Right cardiac atrium (tissue), 5 donors: ENCODE data around the gene CNDP1. TPM values are rescaled to one million over a fixed set of nuclear protein-coding genes. Genes with fewer than 3 reads are reported as not detected.
"Not testable (repeated sequence)": the region's sequence is repeated elsewhere in the genome, so short reads cannot be mapped to it uniquely, and the experiment has no call there.

Source experiments
- ATAC-seq, 2 donors: fragments of 200-7000 bp; cut with Tn5 transposase; one replicate each; pipeline versions ENCODE4 v1.8.0 to v1.9.1; 2020; ENCODE audit warnings: moderate library complexity in 2 of 2, mild to moderate bottlenecking in 1 of 2
- DNase-seq, 3 donors: peaks; one replicate each; pipeline ENCODE4 v3.0.0-alpha.2; 2020
- H3K27ac ChIP-seq: one replicate; pipeline ENCODE4 v1.5.1; 2013; ENCODE audit warnings: mild to moderate bottlenecking, low read length, control low read depth, moderate library complexity
- H3K27me3 ChIP-seq: one replicate; pipeline ENCODE4 v1.6.1; 2013; ENCODE audit not compliant: control insufficient read depth, insufficient read depth
- H3K4me1 ChIP-seq: one replicate; pipeline ENCODE4 v1.6.1; 2013; ENCODE audit warnings: low read length; ENCODE audit not compliant: control insufficient read depth, insufficient read depth
- H3K4me3 ChIP-seq: one replicate; pipeline ENCODE4 v1.5.1; 2013; ENCODE audit warnings: low read length, control low read depth
- H3K9me3 ChIP-seq: one replicate; pipeline ENCODE4 v1.6.1; 2013; ENCODE audit warnings: low read length; ENCODE audit not compliant: control insufficient read depth
- WGBS: extraction: QIAGEN DNeasy Blood & Tissue Kit; methylation state at CpG from one replicate; pipeline ENCODE4 v1.1.7; 2013; 5-methylcytosine and 5-hydroxymethylcytosine counted together
- intact Hi-C, 4 donors: fragments of 100-400 bp; cut with DNase I; formaldehyde crosslinking; loops; one replicate each; pipeline versions ENCODE4 v1.11.0 to v1.14.0; 2022 to 2023
- polyA plus RNA-seq: library from polyadenylated mRNA; stranded (reverse); fragments of 200-250 nt; gene quantifications from one replicate; pipeline ENCODE4 v1.2.3, GENCODE V29; 2013
- total RNA-seq, 4 donors: library from RNA; stranded (reverse); fragmentation: NEBNext Ultra II Directional; extraction: Animal tissue kit (Norgen Biotek cat#: 25700); gene quantifications; one replicate each; pipeline ENCODE4 v1.2.1, GENCODE V29; 2021
- donor health status: healthy with polysubstance abuse.
- donor health status: DM: no; HTN: yes; CAD: no.
- donor health status: DM: no; HTN: no; CAD: no.
- donor health status: DM: no; HTN: yes; CAD: no; lungs with severe emphysema.
- donor health status: DM: yes; HTN: yes; CAD: no.

The CNDP1 gene
- total and polyA plus RNA-seq, 5 donors = 0.05 TPM; not detected in 4

DNA sequence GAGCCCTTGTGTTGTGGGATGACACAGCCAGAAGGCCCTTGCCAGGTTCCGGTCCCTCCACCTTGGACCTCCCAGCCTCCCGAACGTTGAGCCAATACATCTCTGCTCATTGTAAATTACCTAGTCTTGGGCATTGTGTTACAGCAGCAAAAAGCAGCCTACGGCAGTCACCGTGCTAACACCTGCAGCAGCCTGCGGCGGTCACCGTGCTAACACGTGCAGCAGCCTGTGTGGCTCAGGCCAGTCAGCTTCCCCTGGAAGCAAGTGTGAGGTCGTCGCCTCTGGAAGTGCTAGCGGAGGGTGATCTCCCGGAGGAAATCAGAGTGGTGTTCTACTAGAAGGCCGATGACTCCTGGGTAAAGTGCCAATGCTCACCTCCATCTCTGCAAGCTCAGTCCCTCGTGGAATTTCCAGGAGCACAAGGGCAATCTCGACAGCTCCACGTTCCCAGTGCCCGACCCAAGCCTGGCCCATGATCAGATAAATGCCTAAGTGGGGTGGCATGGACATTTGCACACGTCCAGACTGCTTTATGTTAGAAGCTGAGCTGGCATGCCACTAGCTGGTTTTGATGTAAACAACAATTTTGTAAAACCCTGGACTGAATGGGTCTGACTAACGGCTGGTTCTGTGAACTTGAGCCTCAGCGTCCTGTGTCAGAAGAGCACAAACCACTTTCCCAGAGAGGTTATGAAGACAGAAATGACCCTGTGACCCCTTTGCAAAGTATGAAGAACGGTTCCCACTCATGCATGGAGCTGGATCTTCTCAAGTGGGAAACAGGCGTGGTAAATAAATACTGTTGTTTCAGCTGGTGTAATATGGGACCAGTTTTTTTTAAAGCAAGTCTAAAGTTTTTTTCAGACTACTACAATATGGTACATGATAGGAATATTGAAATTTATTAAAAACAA is 11.4 kb upstream of the CNDP1 start:
- 88% methylated on average over 23 of the region's 23 CpGs for WGBS
- no peaks in the 10 kb centered on the region for H3K27me3 ChIP-seq
- no peak overlapping the region for H3K27ac ChIP-seq
- ATAC-seq = no peak
- no peaks in the 10 kb centered on the region for H3K4me1 ChIP-seq
- no peaks in the 10 kb centered on the region for H3K9me3 ChIP-seq
- intact Hi-C loops = no loop called here
- DNase-seq = no peak
- H3K4me3 ChIP-seq = no peak overlapping the region

DNA sequence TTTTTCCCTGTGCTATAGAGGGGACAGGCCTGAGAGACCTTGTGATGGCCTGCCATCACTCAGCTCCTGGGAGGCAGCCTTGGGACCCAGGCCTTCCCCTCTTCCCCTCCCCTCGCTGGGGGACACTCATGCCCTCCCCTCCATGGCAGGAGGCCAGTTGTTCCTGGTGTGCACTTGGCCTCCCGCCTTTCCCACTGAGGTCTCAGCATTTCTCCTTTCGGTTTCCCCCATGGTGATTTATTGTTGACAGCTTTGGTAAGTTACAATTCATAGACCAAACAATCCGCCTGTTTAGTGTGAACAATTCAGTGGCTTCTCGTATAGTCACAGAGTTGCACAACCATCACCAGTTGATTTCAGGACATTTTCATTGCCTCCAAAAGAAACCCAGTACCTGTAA is 10.2 kb upstream of the CNDP1 start:
- Histone ChIP-seq H3K9me3 (no peaks in the 10 kb centered on the region), H3K4me1 (no peaks in the 10 kb centered on the region), H3K27ac (no peak overlapping the region), H3K27me3 (no peaks in the 10 kb centered on the region), H3K4me3 (no peak overlapping the region)
- DNase-seq (no peak), ATAC-seq (no peak)
- intact Hi-C loops = no loop called here
- 34% methylated on average over 5 of the region's 5 CpGs for WGBS

DNA sequence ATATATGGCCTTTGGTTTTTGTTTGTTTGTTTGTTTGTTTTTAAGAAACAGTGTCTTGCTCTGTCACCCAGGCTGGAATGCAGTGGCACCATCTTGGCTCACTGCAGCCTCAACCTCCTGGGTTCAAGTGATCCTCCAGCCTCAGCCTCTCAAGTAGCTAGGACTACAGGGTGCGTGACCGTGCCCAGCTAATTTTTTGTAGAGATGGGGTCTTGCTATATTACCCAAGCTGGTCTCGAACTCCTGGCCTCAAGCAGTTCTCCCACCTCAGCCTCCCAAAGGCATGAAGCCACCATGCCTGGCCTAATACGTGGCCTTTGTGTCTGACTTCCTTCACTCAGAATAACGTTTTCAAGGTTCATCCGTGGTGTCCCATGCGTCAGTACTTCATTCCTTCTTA is 9.4 kb upstream of the CNDP1 start:
- H3K27ac ChIP-seq, intact Hi-C loops, ATAC-seq, H3K4me3 ChIP-seq, DNase-seq, H3K9me3 ChIP-seq, H3K4me1 ChIP-seq, H3K27me3 ChIP-seq: not testable (repeated sequence)
- WGBS = 95% methylated on average over 7 of the region's 7 CpGs

DNA sequence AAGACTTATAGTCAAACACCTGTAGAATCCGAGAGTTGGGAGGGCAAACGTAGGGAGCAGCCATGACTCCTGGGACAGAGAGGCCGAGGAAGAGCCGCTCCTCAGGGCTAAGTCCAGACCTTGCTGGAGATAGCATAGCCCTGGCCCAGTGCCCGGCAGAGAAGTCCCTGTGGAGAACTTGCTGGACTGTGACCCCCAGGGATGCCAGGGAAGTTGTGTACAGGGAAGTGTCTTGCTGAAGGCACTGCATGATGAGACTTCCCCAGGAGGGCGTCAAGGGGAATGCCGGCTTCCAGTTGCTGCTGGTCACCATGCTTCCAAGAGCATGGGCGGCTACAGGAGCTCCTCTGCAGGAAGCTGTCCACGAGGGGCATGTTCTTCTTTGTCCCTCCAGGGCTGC is 8.6 kb upstream of the CNDP1 start:
- Histone ChIP-seq H3K27ac (no peak overlapping the region), H3K4me3 (no peak overlapping the region), H3K4me1 (no peaks in the 10 kb centered on the region), H3K9me3 (no peaks in the 10 kb centered on the region), H3K27me3 (no peaks in the 10 kb centered on the region)
- intact Hi-C loops = no loop called here
- DNase-seq = no peak
- no peak for ATAC-seq
- WGBS = 78% methylated on average over 9 of the region's 9 CpGs

DNA sequence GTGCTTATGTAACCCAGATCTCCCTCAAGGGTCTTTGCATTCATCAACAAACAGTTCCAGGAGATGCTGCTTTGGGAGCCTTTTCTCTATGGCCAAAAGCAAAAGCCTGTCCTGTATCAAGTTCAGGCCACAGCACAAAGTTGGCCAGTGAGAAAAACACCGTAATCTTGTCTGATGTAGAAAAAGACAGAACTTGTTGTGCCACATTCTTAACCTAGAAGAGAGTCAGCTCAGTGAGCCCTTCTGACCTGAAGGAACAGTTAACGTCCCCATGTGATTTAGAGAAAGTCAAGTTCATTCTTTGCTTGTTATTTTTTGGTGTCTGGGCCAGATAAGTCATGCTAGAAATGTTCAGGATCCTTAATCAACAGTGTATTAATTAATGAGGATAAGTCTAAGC is 7.8 kb upstream of the CNDP1 start:
- no peak for DNase-seq
- Histone ChIP-seq H3K4me3 (no peak overlapping the region), H3K9me3 (no peaks in the 10 kb centered on the region), H3K27ac (no peak overlapping the region), H3K27me3 (no peaks in the 10 kb centered on the region), H3K4me1 (no peaks in the 10 kb centered on the region)
- ATAC-seq = no peak
- 76% methylated on average over 2 of the region's 2 CpGs for WGBS
- intact Hi-C loops = no loop called here

DNA sequence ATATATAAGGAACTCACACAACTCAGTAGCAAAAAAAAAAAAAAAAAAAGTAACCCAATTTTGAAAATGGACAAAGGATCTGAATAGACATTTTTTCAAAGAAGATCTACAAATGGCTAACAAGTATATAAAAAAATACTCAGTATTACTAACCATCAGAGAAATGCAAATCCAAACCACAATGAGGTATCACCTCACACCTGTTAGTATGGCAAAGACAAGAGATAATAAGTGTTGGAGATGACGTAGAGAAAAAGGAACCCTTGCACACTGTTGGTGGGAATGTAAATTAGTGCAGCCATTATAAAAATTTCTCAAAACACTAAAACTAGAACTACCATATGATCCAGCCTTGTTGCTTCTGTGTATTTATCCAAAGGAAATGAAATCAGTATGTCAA is 5.8 kb upstream of the CNDP1 start:
- intact Hi-C loops = no loop called here
- H3K4me1 ChIP-seq = no peaks in the 10 kb centered on the region
- ATAC-seq = no peak
- no peak overlapping the region for H3K27ac ChIP-seq
- no peaks in the 10 kb centered on the region for H3K27me3 ChIP-seq
- 83% methylated on average over 1 of the region's 1 CpG for WGBS
- H3K4me3 ChIP-seq = no peak overlapping the region
- H3K9me3 ChIP-seq = no peaks in the 10 kb centered on the region
- no peak for DNase-seq

DNA sequence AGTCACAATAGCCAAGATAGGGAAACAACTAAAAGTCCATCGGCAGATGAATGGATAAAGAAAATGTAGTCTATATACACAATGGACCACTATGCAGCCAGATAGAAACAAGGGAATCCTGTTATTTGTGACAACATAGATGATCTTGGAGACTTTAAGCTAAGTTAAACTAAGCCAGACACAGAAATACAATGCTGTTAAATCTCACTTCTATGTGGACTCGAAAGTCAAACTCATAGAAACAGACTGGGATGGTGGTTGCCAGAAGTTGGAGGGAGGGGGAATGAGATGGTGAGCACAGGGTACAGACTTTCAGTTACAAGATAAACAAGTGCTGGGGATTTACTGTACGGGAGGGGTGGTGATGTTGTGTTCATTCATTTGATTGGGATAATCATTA is 5.4 kb upstream of the CNDP1 start:
- H3K4me3 ChIP-seq = no peak overlapping the region
- DNase-seq = no peak
- H3K9me3 ChIP-seq = no peaks in the 10 kb centered on the region
- ATAC-seq = no peak
- H3K27ac ChIP-seq = no peak overlapping the region
- intact Hi-C loops = no loop called here
- no peaks in the 10 kb centered on the region for H3K4me1 ChIP-seq
- 75% methylated on average over 3 of the region's 3 CpGs for WGBS
- no peaks in the 10 kb centered on the region for H3K27me3 ChIP-seq

DNA sequence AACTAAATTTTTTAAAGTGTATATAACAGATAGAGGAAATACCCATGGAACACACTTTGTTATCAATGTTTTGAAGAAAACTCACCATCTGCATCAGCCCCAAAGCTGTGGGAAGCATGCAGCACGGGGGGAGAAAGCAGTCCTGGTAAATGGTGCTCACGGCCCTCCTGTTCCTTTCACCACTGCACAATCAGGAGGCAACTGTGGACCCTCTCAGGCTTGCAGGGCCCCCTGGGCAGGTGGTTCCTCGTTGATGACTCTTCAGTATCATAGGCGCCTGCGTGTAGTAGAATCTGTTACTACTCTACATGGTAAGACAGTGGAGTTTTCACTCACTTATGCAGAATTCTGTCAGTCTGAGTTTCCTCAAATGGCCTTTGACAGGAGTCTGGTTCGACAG is 4.9 kb upstream of the CNDP1 start:
- 84% methylated on average over 6 of the region's 6 CpGs for WGBS
- no peak for DNase-seq
- intact Hi-C loops = no loop called here

DNA sequence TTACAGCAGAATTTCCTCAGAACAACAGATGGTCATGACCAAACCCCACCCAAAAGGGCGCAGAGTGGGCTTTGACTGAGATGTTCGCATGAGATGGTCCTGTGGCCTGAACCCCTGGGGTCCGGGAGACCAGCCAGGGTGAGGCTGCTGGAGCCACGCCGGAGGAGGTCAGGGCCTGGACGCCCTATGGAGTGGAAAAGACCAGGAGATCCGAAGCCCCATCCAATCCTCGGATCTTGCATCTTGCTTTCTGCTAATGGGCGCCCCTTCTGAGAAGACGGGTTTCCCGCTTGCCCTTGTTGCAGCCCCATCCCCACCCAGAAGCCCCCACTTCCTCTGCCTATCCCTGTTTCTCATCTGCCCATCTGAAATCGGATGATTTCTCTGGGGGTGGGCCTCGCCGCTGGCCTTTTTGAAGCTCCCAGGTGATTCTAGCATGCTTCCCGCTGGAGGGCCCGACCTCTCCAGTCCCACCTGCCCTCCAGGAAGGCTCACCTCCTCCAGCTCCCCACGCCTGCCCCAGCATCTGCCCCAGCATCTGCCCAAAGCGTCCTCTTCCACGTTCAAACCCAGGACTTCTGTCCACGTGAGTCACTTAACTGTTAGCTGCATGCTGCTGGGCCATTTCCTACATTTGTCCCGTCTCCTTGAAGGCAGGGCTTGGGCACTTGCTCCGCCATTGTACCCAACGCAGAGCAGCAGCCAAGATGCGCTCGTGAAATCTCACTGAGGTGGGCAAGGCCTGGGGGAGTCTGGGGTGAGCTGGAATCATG is 4.3 kb upstream of the CNDP1 start:
- DNase-seq = no peak
- ATAC-seq = no peak
- WGBS = 92% methylated on average over 25 of the region's 25 CpGs

More for the DNA sequence above, 4.9 kb upstream of the CNDP1 start:
- ATAC-seq = no peak
- H3K27me3 ChIP-seq = no peaks in the 10 kb centered on the region
- H3K27ac ChIP-seq = no peak overlapping the region
- no peak overlapping the region for H3K4me3 ChIP-seq
- H3K4me1 ChIP-seq = no peaks in the 10 kb centered on the region
- H3K9me3 ChIP-seq = no peaks in the 10 kb centered on the region

DNA sequence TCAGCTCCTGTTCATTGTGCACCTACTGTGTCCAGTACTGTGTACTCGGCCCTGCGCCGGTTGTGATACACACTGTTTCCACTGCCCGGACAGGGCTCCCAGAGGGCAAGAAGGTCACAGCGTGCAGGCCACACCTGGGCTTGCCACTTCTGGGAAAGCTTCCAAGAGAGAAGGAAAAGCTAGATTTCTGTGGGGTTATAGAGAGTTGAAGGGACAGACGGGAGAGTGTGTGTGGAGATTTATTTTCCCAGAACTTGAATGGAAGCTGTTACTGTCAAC is 3.8 kb upstream of the CNDP1 start:
- WGBS = 80% methylated on average over 6 of the region's 6 CpGs
- no peak overlapping the region for H3K27ac ChIP-seq
- no peaks in the 10 kb centered on the region for H3K9me3 ChIP-seq
- no peak overlapping the region for H3K4me3 ChIP-seq
- ATAC-seq = no peak
- H3K4me1 ChIP-seq = no peaks in the 10 kb centered on the region
- no peaks in the 10 kb centered on the region for H3K27me3 ChIP-seq
- intact Hi-C loops = no loop called here
- DNase-seq = no peak

More for the DNA sequence above, 4.3 kb upstream of the CNDP1 start:
- Histone ChIP-seq H3K9me3 (no peaks in the 10 kb centered on the region), H3K4me3 (no peak overlapping the region), H3K27me3 (no peaks in the 10 kb centered on the region), H3K27ac (no peak overlapping the region), H3K4me1 (no peaks in the 10 kb centered on the region)
- intact Hi-C loops = no loop called here

DNA sequence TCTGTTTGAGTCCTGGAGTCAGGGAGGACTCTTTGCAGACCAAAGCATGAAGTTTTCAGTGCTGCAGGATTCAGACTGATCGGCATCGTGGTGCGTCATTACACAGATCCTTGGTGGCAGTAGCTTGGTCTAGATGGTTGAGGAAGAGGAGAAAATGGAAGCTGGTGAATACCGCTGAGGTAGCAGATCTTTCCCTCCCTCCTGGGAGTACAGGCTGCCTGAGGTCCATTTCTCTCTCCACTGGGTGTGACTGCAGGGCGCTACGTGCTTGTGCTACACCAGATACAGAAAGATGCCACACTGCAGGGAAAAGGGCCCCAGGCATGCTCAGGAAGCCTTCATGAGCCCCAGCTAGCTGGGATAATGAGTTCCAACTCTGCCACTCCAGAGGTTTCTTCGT is 3.3 kb upstream of the CNDP1 start:
- 88% methylated on average over 7 of the region's 7 CpGs for WGBS
- Histone ChIP-seq H3K9me3 (no peaks in the 10 kb centered on the region), H3K27ac (no peak overlapping the region), H3K4me3 (no peak overlapping the region), H3K4me1 (no peaks in the 10 kb centered on the region), H3K27me3 (no peaks in the 10 kb centered on the region)
- ATAC-seq = no peak
- intact Hi-C loops = no loop called here
- DNase-seq = no peak
